Tibial artery (tissue), 4 donors: ENCODE results near the gene CRTC1.

Source experiments
- DNase-seq, 2 donors: peaks; one replicate each; pipeline ENCODE4 v3.0.0-alpha.2; 2019
- H3K27ac ChIP-seq, 2 donors: fragments of 200-600 bp; sonication (generic) in 1 of 2; 1 replicate in 1 of 2; 2 replicates in 1 of 2; pipeline ENCODE4 v1.5.1; 2018 to 2019; ENCODE audit warnings: mild to moderate bottlenecking in 1 of 2
- H3K27me3 ChIP-seq, 2 donors: fragments of 200-600 bp; sonication (generic) in 1 of 2; one replicate each; pipeline versions ENCODE4 v1.5.1 to v1.6.0; 2016 to 2019
- H3K36me3 ChIP-seq, 3 donors: fragments of 200-600 bp; sonication (generic) in 2 of 3; one replicate each; pipeline ENCODE4 v1.5.1; 2016 to 2019; ENCODE audit warnings: mild to moderate bottlenecking in 2 of 3
- H3K4me1 ChIP-seq, 4 donors: fragments of 200-600 bp; sonication (generic) in 2 of 4; 1 replicate in 3 of 4; 2 replicates in 1 of 4; pipeline ENCODE4 v1.5.1; 2016 to 2019
- H3K4me3 ChIP-seq, 2 donors: fragments of 200-600 bp; sonication (generic) in 1 of 2; 1 replicate in 1 of 2; 2 replicates in 1 of 2; pipeline ENCODE4 v1.5.1; 2018 to 2019; ENCODE audit warnings: mild to moderate bottlenecking in 2 of 2
- H3K9me3 ChIP-seq, 3 donors: fragments of 200-600 bp; sonication (generic) in 1 of 3; one replicate each; pipeline ENCODE4 v1.5.1; 2016 to 2019
- intact Hi-C: fragments of 100-400 bp; cut with DNase I; formaldehyde crosslinking; loops from one replicate; pipeline ENCODE4 v1.15.0; 2023; ENCODE audit warnings: low total_unique reads
- TF ChIP-seq, protein P1 (sequence below), 2 experiments: fragments of 200-600 bp in 1 of 2; fragments of 450-650 bp in 1 of 2; IDR thresholded peaks; one replicate each; pipeline ENCODE4 v1.5.1; 2017 to 2019; ENCODE audit warnings: antibody characterized with exemption in 2 of 2, mild to moderate bottlenecking in 1 of 2, moderate library complexity in 1 of 2

The CRTC1 gene

DNA sequence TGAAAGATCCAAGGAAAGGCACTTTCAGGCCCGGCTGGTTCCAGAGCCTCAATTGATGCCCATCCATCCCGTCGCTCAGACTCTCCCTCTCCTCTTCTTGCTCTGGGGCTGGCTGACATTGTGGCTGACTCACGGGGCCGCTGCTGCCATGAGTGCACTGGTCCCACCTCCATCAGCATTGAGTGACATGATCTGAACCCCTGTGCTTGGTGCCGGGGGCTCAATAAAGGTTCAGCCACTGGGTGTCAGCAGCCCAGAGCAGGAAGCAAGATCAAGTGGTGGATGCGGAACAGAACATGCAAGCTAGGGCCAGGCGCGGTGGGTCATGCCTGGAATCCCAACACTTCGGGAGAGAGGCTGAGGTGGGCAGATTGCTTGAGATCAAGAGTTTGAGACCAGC lies 68.1 kb downstream of the CRTC1 start:
- H3K4me1 ChIP-seq, result no peaks in the 10 kb centered on the region
- H3K9me3 ChIP-seq, result no peaks in the 10 kb centered on the region
- no peak for DNase-seq
- TF ChIP-seq, protein P1, sequence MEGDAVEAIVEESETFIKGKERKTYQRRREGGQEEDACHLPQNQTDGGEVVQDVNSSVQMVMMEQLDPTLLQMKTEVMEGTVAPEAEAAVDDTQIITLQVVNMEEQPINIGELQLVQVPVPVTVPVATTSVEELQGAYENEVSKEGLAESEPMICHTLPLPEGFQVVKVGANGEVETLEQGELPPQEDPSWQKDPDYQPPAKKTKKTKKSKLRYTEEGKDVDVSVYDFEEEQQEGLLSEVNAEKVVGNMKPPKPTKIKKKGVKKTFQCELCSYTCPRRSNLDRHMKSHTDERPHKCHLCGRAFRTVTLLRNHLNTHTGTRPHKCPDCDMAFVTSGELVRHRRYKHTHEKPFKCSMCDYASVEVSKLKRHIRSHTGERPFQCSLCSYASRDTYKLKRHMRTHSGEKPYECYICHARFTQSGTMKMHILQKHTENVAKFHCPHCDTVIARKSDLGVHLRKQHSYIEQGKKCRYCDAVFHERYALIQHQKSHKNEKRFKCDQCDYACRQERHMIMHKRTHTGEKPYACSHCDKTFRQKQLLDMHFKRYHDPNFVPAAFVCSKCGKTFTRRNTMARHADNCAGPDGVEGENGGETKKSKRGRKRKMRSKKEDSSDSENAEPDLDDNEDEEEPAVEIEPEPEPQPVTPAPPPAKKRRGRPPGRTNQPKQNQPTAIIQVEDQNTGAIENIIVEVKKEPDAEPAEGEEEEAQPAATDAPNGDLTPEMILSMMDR (IDR thresholded peaks at IDR 0.05), result no peak
- intact Hi-C loops, result no loop called here
- H3K27ac ChIP-seq, result no peak overlapping the region
- H3K36me3 ChIP-seq, result peaks cover 12 to 55% (median 45%) of the 10 kb centered on the region in 3 donors
- H3K4me3 ChIP-seq, result no peak overlapping the region
- no peaks in the 10 kb centered on the region for H3K27me3 ChIP-seq

DNA sequence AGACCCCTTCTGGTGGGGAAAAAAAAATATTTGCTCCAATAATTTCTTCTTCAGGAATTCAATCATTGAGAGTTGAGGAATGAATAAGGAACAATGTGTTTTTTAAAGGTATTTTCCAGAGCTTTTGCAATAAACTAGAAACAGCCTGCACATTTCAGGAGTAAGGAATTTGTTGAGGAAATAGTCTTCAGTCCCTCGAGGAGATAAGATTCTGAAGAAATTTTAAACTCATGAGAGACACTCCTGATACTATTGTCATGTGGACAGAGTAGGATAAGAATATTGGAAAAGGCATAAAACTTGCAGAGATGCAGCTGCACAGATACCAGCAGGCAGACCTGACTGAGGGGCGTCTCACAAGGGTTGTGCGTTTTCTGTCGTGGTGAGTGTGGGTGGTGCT lies 71.0 kb downstream of the CRTC1 start:
- H3K4me3 ChIP-seq, result no peak overlapping the region
- H3K9me3 ChIP-seq, result no peaks in the 10 kb centered on the region
- intact Hi-C loops, result no loop called here
- DNase-seq, result no peak
- peaks cover 18 to 59% (median 47%) of the 10 kb centered on the region in 3 donors for H3K36me3 ChIP-seq
- TF ChIP-seq, protein P1 (IDR thresholded peaks at IDR 0.05), result no peak
- H3K27me3 ChIP-seq, result no peaks in the 10 kb centered on the region
- H3K4me1 ChIP-seq, result peaks cover 0 to 7% (median 0%) of the 10 kb centered on the region in 4 donors
- no peak overlapping the region for H3K27ac ChIP-seq

DNA sequence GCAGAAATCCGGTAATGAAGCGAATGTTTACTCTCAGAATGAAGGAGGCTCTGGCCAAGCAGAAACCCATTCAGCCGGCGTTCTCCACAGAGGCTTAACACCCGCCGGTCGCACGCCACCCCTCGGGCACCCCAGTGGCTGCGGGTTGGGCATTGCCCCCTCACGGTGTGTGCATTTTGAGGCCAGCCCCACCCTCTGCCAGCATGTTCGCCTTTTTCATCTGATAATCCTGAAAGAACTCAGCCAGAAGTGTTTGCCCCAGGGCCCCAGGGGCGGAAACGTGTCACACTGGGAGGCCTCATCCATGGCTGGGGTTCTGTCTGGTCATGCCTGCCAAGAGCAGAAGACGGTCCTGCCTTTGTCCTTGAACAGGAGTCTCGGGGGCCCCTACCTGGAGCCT lies 73.4 kb downstream of the CRTC1 start:
- Histone ChIP-seq H3K4me1 (peaks cover 0 to 18% (median 2%) of the 10 kb centered on the region in 4 donors), H3K9me3 (no peaks in the 10 kb centered on the region), H3K27ac (no peak overlapping the region), H3K4me3 (no peak overlapping the region), H3K36me3 (peaks cover 6 to 36% (median 25%) of the 10 kb centered on the region in 3 donors), H3K27me3 (no peaks in the 10 kb centered on the region)
- intact Hi-C loops, result no loop called here
- TF ChIP-seq, protein P1 (IDR thresholded peaks at IDR 0.05), result no peak
- no peak for DNase-seq

DNA sequence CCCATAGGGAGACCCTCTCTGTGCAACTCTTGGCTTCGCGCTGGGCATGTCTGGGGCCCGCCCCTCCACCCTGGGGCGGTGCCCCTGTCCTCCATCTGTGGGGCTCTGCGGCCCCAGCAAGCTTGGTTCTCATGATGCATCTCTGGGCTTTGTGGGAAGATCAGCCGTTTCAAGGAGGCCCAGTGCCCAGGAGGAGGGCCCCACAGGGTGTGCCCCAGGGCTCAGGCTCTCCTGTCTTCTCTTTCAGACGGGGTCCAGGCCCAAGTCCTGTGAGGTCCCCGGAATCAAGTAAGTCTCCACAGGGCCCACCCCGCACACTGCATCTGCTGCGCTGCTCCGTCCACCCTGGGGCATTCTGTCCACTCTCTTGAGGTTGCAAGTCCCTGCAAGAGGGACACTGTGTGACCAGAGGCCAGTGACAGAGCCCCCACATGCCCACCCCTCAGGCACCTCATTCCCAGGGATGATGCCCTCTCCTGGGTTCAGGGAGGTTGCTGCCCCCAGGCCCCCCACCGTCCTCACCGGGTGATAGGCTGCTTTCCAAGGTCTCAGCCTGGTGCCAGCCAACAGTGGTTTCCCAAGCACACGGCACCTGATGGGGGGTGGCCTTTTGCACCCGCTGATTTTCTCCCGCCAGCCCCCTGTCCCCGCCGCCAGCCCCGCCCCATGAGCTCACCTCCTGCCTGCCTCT lies 76.0 kb downstream of the CRTC1 start:
- intact Hi-C loops, result no loop called here
- TF ChIP-seq, protein P1 (IDR thresholded peaks at IDR 0.05), result no peak
- DNase-seq, result no peak
- no peak overlapping the region for H3K4me3 ChIP-seq
- H3K27ac ChIP-seq, result no peak overlapping the region
- peaks cover 6 to 15% (median 10%) of the 10 kb centered on the region in 3 donors for H3K36me3 ChIP-seq
- H3K4me1 ChIP-seq, result peaks cover 0 to 42% (median 11%) of the 10 kb centered on the region in 4 donors
- no peaks in the 10 kb centered on the region for H3K9me3 ChIP-seq
- no peaks in the 10 kb centered on the region for H3K27me3 ChIP-seq

DNA sequence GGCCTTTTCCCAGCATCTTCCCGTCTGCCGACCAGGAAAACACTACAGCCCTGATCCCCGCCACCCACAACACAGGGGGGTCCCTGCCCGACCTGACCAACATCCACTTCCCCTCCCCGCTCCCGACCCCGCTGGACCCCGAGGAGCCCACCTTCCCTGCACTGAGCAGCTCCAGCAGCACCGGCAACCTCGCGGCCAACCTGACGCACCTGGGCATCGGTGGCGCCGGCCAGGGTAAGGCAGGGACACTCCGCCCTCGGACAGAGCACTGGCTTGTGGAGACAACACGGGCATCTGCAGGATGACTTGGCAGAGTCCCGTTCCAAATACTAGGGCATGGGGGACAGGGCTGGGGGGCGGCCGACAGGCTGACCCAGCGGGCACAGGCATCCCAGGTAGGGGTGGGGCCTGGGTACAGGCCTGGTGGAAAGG lies 76.5 kb downstream of the CRTC1 start:
- peaks cover 0 to 43% (median 11%) of the 10 kb centered on the region in 4 donors for H3K4me1 ChIP-seq
- no peak overlapping the region for H3K27ac ChIP-seq
- TF ChIP-seq, protein P1 (IDR thresholded peaks at IDR 0.05), result no peak
- intact Hi-C loops, result no loop called here
- peaks cover 6 to 11% (median 10%) of the 10 kb centered on the region in 3 donors for H3K36me3 ChIP-seq
- no peak for DNase-seq
- no peak overlapping the region for H3K4me3 ChIP-seq
- H3K27me3 ChIP-seq, result no peaks in the 10 kb centered on the region
- H3K9me3 ChIP-seq, result no peaks in the 10 kb centered on the region
